Skin epidermis (tissue), 12 donors: ENCODE results near the gene FCGR3B.
"Not testable (repeated sequence)": the region's sequence is repeated elsewhere in the genome, so short reads cannot be mapped to it uniquely, and the experiment has no call there.

Experiments
- H3K27ac ChIP-seq, 21 experiments: fragments of 200-600 bp; sonication (generic) in 11 of 21; one replicate each; pipeline ENCODE4 v1.5.0; 2020; ENCODE audit warnings: mild to moderate bottlenecking in 3 of 21, inconsistent platforms in 2 of 21, moderate library complexity in 2 of 21
- H3K4me3 ChIP-seq, 7 experiments: fragments of 200-600 bp; sonication (generic) in 2 of 7; one replicate each; pipeline ENCODE4 v1.5.0; 2020; ENCODE audit warnings: inconsistent platforms in 2 of 7, mild to moderate bottlenecking in 2 of 7, moderate library complexity in 1 of 7

FCGR3B gene

GRCh38 chr1:161642697-161643096, 11.7 kb upstream of the FCGR3B start:
- peak overlapping the region in 1 of 21 experiments; percentile 55 for H3K27ac ChIP-seq
- not testable (repeated sequence) for H3K4me3 ChIP-seq

GRCh38 chr1:161639203-161639602, 8.2 kb upstream of the FCGR3B start:
- not testable (repeated sequence) for H3K4me3 ChIP-seq, H3K27ac ChIP-seq

- H3K27ac ChIP-seq, H3K4me3 ChIP-seq: not testable (repeated sequence)
Measured at GRCh38 chr1:161638251-161638993, 7.4 kb upstream of the FCGR3B start.

- not testable (repeated sequence) for H3K27ac ChIP-seq, H3K4me3 ChIP-seq
Measured at GRCh38 chr1:161636976-161637375, 6.0 kb upstream of the FCGR3B start.

GRCh38 chr1:161636189-161636782, 5.3 kb upstream of the FCGR3B start:
- not testable (repeated sequence) for H3K4me3 ChIP-seq
- H3K27ac ChIP-seq = peak overlapping the region in 1 of 21 experiments; percentile 26

- H3K27ac ChIP-seq = not testable (repeated sequence)
Measured at GRCh38 chr1:161634993-161635392, 4.0 kb upstream of the FCGR3B start.

GRCh38 chr1:161630128-161630742, 741 bp downstream of the FCGR3B start:
- not testable (repeated sequence) for H3K4me3 ChIP-seq, H3K27ac ChIP-seq

More at GRCh38 chr1:161634993-161635392, 4.0 kb upstream of the FCGR3B start:
- H3K4me3 ChIP-seq = not testable (repeated sequence)

- H3K4me3 ChIP-seq = not testable (repeated sequence)
- H3K27ac ChIP-seq = peak overlapping the region in 2 of 21 experiments; percentile 14 to 58
Measured at GRCh38 chr1:161626445-161627146, 4.4 kb downstream of the FCGR3B start.

- not testable (repeated sequence) for H3K27ac ChIP-seq, H3K4me3 ChIP-seq
Measured at GRCh38 chr1:161624605-161625004, 6.4 kb downstream of the FCGR3B start.

GRCh38 chr1:161623401-161624051, 7.5 kb downstream of the FCGR3B start:
- not testable (repeated sequence) for H3K4me3 ChIP-seq
- H3K27ac ChIP-seq = peak overlapping the region in 1 of 21 experiments; percentile 55

- Histone ChIP-seq H3K27ac (peak overlapping the region in 8 of 21 experiments; percentile 39 to 86 (median 72)), H3K4me3 (peak overlapping the region in 5 of 7 experiments; percentile 18 to 39 (median 25))
Measured at GRCh38 chr1:161622054-161622453, 8.9 kb downstream of the FCGR3B start.

- Histone ChIP-seq H3K4me3 (peak overlapping the region; percentile 3 to 39 (median 25)), H3K27ac (peak overlapping the region in 16 of 21 experiments; percentile 13 to 86 (median 56))
Measured at GRCh38 chr1:161621181-161622000, 9.6 kb downstream of the FCGR3B start.

- H3K4me3 ChIP-seq = not testable (repeated sequence)
- H3K27ac ChIP-seq = peak overlapping the region in 1 of 21 experiments; percentile 86
Measured at GRCh38 chr1:161620399-161620798, 10.6 kb downstream of the FCGR3B start.

GRCh38 chr1:161618517-161618916, 12.5 kb downstream of the FCGR3B start:
- not testable (repeated sequence) for H3K4me3 ChIP-seq, H3K27ac ChIP-seq

- H3K4me3 ChIP-seq, H3K27ac ChIP-seq: not testable (repeated sequence)
Measured at GRCh38 chr1:161616417-161616816, 14.6 kb downstream of the FCGR3B start.

- Histone ChIP-seq H3K27ac (peak overlapping the region in 11 of 21 experiments; percentile 34 to 84 (median 73)), H3K4me3 (peak overlapping the region in 3 of 7 experiments; percentile 29 to 50 (median 38))
Measured at GRCh38 chr1:161613142-161613514, 17.8 kb downstream of the FCGR3B start.

- peak overlapping the region; percentile 22 to 50 (median 38) for H3K4me3 ChIP-seq
- peak overlapping the region in 16 of 21 experiments; percentile 34 to 84 (median 70) for H3K27ac ChIP-seq
Measured at GRCh38 chr1:161612322-161613141, 18.4 kb downstream of the FCGR3B start.

GRCh38 chr1:161611866-161612321, 19.1 kb downstream of the FCGR3B start:
- Histone ChIP-seq H3K4me3 (peak overlapping the region; percentile 22 to 50 (median 38)), H3K27ac (peak overlapping the region in 15 of 21 experiments; percentile 29 to 84 (median 69))
